Measurements from ENCODE around the gene MRFAP1L1. TPM values are rescaled to one million over a fixed set of nuclear protein-coding genes. Genes with fewer than 3 reads are reported as not detected.

Gene MRFAP1L1
- total RNA-seq, 1 donor from 2014 or later = 36.8 TPM

DNA sequence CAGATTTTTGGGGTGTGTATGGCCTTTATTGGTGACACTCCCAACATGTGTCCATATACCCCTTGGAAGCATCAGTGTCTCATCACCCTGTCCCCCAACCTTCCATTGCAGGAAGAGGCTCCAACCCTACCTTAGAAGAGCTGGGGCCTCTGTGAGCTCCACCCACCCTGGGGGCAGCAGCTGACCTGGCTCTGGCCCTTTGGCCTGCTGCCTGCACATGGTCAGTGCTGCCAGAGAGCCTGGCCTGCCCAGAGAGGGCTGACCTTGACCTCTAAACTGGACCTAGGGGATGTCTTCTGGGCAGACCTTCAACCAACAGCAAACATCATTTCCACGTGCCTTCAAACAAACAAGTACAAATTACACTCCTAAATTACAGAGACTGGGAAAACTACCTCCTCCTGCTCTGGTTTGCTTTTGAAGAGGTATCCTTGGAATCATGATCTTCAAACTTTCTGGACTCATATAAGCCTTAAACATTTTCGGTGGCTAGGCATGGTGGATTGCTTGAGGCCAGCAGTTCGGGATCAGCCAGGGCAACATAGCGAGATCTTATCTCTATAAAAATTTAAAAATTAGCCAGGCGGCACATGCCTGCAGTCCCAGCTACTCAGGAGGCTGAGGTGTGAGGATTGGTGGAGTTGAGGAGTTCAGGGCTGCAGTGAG is 45.6 kb upstream of the MRFAP1L1 start:
- Histone ChIP-seq H2AFZ (ENCODE audit: low read depth, low read length) (no peak overlapping the region), H3K36me3 (ENCODE audit: insufficient read depth, low read length) (no peaks in the 10 kb centered on the region), H3K9ac (ENCODE audit: low read length) (no peak overlapping the region), H4K20me1 (ENCODE audit: insufficient read depth, low read length) (no peaks in the 10 kb centered on the region), H3K4me2 (ENCODE audit: low read length) (no peak overlapping the region), H3K79me2 (ENCODE audit: insufficient read depth, low read length) (no peaks in the 10 kb centered on the region), H3K9me3 (ENCODE audit: insufficient read depth, low read depth, low read length) (no peaks in the 10 kb centered on the region), H3K27ac (ENCODE audit: low read depth, low read length) (no peak overlapping the region), H3K4me1 (ENCODE audit: insufficient read depth, low read length) (no peaks in the 10 kb centered on the region), H3K27me3 (ENCODE audit: insufficient read depth, low read length) (no peaks in the 10 kb centered on the region), H3K4me3 (ENCODE audit: insufficient read depth, low read depth, low read length) (no peak overlapping the region)
- Mint-ChIP-seq H3K27me3 (ENCODE audit: low read depth, unreplicated experiment) (no peaks in the 10 kb centered on the region), H3K4me1 (ENCODE audit: low read depth, unreplicated experiment) (no peaks in the 10 kb centered on the region), H3K9me3 (ENCODE audit: unreplicated experiment) (peaks cover 3% of the 10 kb centered on the region), H3K36me3 (ENCODE audit: low read depth, unreplicated experiment) (no peaks in the 10 kb centered on the region), H3K4me3 (ENCODE audit: unreplicated experiment) (no peak overlapping the region), H3K27ac (ENCODE audit: unreplicated experiment) (no peak overlapping the region)
- FAIRE-seq (no peak), DNase-seq (ENCODE audit: low read depth) (no peak)
- no peak for TF ChIP-seq CTCF (IDR thresholded peaks at IDR 0.05; ENCODE audit: insufficient read depth, low read depth, low read length)
- no peak for TF ChIP-seq EZH2 (IDR thresholded peaks at IDR 0.05; ENCODE audit: insufficient read depth, low read length)

DNA sequence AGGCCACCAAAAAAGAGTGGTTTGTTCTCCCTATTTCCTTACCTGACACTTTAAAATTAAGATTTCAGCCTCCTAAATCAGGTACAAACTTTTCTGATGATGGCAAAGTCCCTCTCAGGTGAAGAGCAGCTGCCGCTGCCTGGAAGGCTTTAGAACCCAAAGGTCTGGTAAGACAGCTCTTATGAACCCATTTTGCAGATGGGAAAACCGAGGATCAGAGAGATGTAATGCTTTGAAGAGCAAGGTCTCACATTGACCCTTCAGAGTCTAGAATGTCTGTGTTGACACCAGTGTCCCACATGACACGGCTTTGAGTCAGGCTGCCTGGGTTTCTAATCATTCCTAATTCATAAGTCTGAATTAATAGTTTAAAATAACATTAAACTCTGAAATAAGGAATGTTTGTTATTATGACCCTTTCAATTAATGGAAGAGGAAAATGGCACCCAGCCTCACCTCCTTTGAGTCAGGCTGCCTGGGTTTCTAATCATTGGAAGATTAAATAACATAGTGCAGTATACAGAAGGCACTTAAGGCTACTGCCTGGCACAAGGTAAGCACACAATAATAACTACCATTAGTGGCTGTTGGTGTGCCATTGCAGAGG is 44.9 kb upstream of the MRFAP1L1 start:
- DNase-seq (ENCODE audit: low read depth) (no peak), FAIRE-seq (no peak)
- no peak overlapping the region for H3K4me3 ChIP-seq (ENCODE audit: insufficient read depth, low read depth, low read length)
- TF ChIP-seq EZH2 (IDR thresholded peaks at IDR 0.05; ENCODE audit: insufficient read depth, low read length) = no peak
- no peak for TF ChIP-seq CTCF (IDR thresholded peaks at IDR 0.05; ENCODE audit: insufficient read depth, low read depth, low read length)
- H3K27ac ChIP-seq (ENCODE audit: low read depth, low read length) = no peak overlapping the region
- H3K9me3 ChIP-seq (ENCODE audit: insufficient read depth, low read depth, low read length) = no peaks in the 10 kb centered on the region
- H3K27me3 ChIP-seq (ENCODE audit: insufficient read depth, low read length) = no peaks in the 10 kb centered on the region
- no peaks in the 10 kb centered on the region for H3K36me3 Mint-ChIP-seq (ENCODE audit: low read depth, unreplicated experiment)
- no peaks in the 10 kb centered on the region for H3K27me3 Mint-ChIP-seq (ENCODE audit: low read depth, unreplicated experiment)
- H3K4me1 Mint-ChIP-seq (ENCODE audit: low read depth, unreplicated experiment) = no peaks in the 10 kb centered on the region
- peaks cover 1% of the 10 kb centered on the region for H3K4me1 ChIP-seq (ENCODE audit: insufficient read depth, low read length)
- H3K36me3 ChIP-seq (ENCODE audit: insufficient read depth, low read length) = no peaks in the 10 kb centered on the region
- H3K4me2 ChIP-seq (ENCODE audit: low read length) = no peak overlapping the region
- no peaks in the 10 kb centered on the region for H3K79me2 ChIP-seq (ENCODE audit: insufficient read depth, low read length)
- H3K4me3 Mint-ChIP-seq (ENCODE audit: unreplicated experiment) = no peak overlapping the region
- H3K9me3 Mint-ChIP-seq (ENCODE audit: unreplicated experiment) = peaks cover 3% of the 10 kb centered on the region
- no peak overlapping the region for H2AFZ ChIP-seq (ENCODE audit: low read depth, low read length)
- no peak overlapping the region for H3K9ac ChIP-seq (ENCODE audit: low read length)
- no peaks in the 10 kb centered on the region for H4K20me1 ChIP-seq (ENCODE audit: insufficient read depth, low read length)
- H3K27ac Mint-ChIP-seq (ENCODE audit: unreplicated experiment) = no peak overlapping the region

DNA sequence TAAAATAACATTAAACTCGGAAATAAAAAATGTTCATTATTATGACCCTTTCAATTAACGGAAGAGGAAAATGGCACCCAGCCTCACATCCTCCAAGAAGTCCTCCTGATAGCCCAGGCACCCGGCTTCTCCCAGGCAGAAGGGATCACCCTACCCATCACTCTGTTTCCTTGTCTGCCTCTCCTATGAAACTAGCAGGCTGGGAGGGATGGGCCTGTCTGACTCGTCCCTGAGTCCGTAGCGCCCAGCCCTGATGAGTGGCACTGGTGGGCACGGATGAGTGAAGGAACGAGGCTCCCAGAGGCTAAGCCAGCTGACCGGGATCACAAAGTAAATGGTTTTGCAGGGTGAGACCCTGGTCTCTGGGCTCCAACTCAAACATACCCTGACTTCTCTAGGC is 44.2 kb upstream of the MRFAP1L1 start:
- Mint-ChIP-seq H3K36me3 (ENCODE audit: low read depth, unreplicated experiment) (no peaks in the 10 kb centered on the region), H3K9me3 (ENCODE audit: unreplicated experiment) (peaks cover 3% of the 10 kb centered on the region), H3K4me1 (ENCODE audit: low read depth, unreplicated experiment) (no peaks in the 10 kb centered on the region), H3K27me3 (ENCODE audit: low read depth, unreplicated experiment) (no peaks in the 10 kb centered on the region), H3K27ac (ENCODE audit: unreplicated experiment) (no peak overlapping the region), H3K4me3 (ENCODE audit: unreplicated experiment) (no peak overlapping the region)
- H3K79me2 ChIP-seq (ENCODE audit: insufficient read depth, low read length) = no peaks in the 10 kb centered on the region
- no peak overlapping the region for H3K4me2 ChIP-seq (ENCODE audit: low read length)
- no peaks in the 10 kb centered on the region for H4K20me1 ChIP-seq (ENCODE audit: insufficient read depth, low read length)
- no peak overlapping the region for H3K4me3 ChIP-seq (ENCODE audit: insufficient read depth, low read depth, low read length)
- FAIRE-seq (no peak), DNase-seq (ENCODE audit: low read depth) (no peak)
- H3K36me3 ChIP-seq (ENCODE audit: insufficient read depth, low read length) = no peaks in the 10 kb centered on the region
- peaks cover 8% of the 10 kb centered on the region for H3K4me1 ChIP-seq (ENCODE audit: insufficient read depth, low read length)
- H2AFZ ChIP-seq (ENCODE audit: low read depth, low read length) = no peak overlapping the region
- no peak overlapping the region for H3K9ac ChIP-seq (ENCODE audit: low read length)
- no peak overlapping the region for H3K27ac ChIP-seq (ENCODE audit: low read depth, low read length)
- TF ChIP-seq EZH2 (IDR thresholded peaks at IDR 0.05; ENCODE audit: insufficient read depth, low read length) = no peak
- TF ChIP-seq CTCF (IDR thresholded peaks at IDR 0.05; ENCODE audit: insufficient read depth, low read depth, low read length) = no peak
- H3K9me3 ChIP-seq (ENCODE audit: insufficient read depth, low read depth, low read length) = no peaks in the 10 kb centered on the region
- H3K27me3 ChIP-seq (ENCODE audit: insufficient read depth, low read length) = no peaks in the 10 kb centered on the region

Measured in astrocyte (in vitro differentiated cells and primary cell).